ENCODE results near the gene NCBP2L.

GRCh38 chrX:107739541-107739940 lies 38.0 kb upstream of the NCBP2L start:
- TF ChIP-seq BHLHE40 (IDR thresholded peaks at IDR 0.05; ENCODE audit: borderline replicate concordance) (no peak), SUZ12 (IDR thresholded peaks at IDR 0.05) (no peak), NFRKB (IDR thresholded peaks at IDR 0.05) (no peak), FOXA1 (IDR thresholded peaks at IDR 0.05) (no peak), ZNF384 (IDR thresholded peaks at IDR 0.05) (no peak), SP1 (IDR thresholded peaks at IDR 0.05) (no peak), ARNT (IDR thresholded peaks at IDR 0.05) (no peak), HDGF (IDR thresholded peaks at IDR 0.05; ENCODE audit: borderline replicate concordance) (no peak), FOXM1 (IDR thresholded peaks at IDR 0.05; ENCODE audit: borderline replicate concordance) (no peak), ELF4 (IDR thresholded peaks at IDR 0.05) (no peak)
